ENCODE data around the gene TBCD. TPM values are rescaled to one million over a fixed set of nuclear protein-coding genes. Genes with fewer than 3 reads are reported as not detected.

Gene TBCD
- total RNA-seq, 1 experiment from 2014 or later = 24.7 TPM

DNA sequence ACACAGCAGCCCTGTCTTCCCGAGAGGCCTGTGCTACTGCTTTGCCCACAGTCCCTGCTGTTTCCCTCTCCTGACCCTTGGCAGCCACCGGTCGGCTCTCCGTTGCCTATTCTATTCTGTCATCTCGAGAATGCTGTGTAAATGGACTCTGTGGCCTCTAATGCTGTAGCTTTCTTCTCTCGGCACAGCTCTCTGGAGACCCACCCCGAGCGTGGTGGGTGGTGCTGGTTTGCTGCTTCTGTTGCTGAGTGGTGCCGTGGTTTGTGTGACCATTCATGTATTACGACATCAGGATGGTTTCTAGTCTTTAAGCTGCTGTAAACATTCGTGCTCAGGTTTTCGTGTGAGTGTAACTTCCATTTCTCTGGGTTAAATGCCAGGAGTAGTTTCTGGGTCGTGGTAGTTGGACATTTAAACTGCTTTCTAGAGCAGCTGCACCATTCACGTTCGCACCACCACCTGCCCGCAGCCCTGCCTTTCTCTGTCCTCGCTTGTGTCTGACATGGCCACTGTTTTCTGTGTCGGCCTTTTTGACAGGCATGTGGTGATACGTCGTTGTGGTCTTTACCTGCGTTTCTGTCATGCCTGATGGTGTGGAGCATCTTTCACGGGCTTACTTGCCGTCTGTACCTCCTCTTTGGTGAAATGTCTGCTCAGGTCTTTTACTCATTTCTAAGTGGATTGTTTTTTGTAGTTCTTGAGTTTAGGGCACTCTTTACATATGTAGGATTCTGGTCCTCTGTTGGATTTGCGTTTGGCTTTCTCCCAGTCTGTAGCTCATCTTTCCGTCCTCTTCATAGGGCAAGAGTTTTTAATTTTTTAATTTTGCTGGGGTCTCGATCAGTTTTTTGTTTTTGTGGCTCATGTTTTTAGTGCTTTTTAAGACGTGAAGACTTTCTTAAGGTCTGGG, 135.6 kb downstream of the TBCD start:
- DNase-seq (ENCODE audit: low read depth) = no peak

- DNase-seq (ENCODE audit: low read depth) = no peak
Observed at GRCh38 chr17:82888583-82889495, 137.0 kb downstream of the TBCD start.

DNA sequence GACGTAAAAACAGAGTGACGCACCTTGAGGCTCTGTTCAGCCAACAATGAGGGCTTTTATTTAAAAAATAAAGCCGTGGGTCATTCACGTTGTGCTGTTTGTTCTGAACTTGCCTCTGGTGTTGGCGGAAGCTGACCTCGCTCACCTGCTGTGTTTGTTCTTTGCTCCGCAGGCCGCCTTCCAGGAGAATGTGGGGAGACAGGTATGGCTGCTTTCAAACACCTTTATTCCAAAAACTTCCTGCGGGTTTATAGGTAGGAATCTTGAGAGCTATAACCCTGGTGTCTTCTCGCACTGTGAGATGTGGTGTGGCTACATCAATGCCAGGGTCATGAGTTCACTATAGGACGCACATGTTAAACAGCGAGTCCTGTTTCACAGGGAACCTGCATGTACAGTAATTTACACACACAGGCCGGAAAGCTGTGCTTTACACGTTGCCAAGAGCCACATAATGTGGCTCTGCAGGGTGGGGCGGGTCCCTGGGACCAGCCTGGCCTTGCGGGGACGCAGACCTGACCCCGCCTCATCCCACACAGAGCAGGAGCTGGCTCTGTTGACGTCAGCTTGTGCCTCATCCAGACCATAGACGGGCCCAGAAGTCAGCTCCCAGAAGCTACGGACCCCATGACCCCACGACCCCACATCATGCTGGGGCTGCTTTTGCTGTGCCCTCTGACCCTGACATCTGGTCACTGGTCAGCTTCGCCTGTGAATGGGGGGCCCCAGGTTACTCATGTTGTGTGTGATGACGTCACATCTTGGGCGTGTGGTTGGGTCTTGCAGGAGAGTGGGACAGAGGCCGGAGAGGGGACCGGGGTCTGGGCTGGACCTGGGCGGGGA, 137.9 kb downstream of the TBCD start:
- no peak for DNase-seq (ENCODE audit: low read depth)

GRCh38 chr17:82890339-82890730, 138.5 kb downstream of the TBCD start:
- DNase-seq (ENCODE audit: low read depth) = no peak

- no peak for DNase-seq (ENCODE audit: low read depth)
Observed at GRCh38 chr17:82890926-82891678, 139.2 kb downstream of the TBCD start.

- no peak for DNase-seq (ENCODE audit: low read depth)
Observed at GRCh38 chr17:82891911-82892310, 140.0 kb downstream of the TBCD start.

DNA sequence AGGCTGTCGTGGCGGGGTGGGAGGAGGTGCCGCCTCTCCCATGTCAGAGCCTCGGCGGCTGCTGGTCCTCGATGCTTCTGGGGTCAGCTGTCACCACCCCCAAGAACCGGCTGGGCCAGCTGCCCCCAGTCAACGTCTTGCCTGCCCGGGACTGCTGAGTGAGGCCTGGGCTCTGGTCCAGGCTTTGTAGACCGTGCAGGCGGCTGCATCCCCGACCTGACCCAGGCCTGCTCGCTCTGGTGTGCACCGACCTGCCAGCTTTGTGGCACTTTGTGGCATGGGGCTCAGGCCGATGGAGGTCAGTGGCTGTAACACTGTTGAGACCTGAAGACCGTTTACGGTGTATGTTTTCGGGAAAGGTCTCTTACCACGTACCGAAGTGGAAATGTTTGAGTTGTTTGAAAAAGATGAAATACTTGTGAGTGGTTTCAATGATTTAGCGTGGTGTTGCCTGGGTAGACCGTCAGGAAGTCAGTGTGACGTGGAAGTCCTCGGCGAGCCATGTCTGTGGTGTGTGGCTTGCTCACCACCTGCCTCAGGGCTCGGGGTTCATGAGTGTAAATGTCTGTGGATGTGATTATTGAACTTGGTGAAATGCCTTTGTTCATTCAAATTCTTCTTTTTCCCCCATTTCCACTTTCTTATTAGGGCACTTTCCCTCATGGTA, 141.2 kb downstream of the TBCD start:
- no peak for DNase-seq (ENCODE audit: low read depth)

DNA sequence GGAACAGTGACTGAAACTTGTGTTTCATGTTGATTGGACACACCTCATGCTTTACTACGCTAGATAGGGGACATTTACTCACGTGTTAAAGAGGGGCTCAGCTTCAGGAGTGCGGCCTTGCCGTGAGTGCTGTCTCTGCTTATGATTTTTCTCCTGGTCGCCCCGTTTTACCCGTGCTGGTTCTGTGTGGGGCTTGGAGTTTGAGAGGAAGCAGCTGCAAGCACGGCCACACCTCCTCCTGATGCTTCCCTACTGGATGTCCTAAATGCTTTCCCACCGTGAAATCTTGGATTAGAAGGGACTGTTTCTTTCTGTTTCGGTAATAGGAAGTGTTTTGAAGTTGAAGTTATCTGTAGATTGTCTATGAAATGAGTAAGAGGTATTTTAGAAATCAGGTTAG, 141.9 kb downstream of the TBCD start:
- DNase-seq (ENCODE audit: low read depth) = no peak

DNA sequence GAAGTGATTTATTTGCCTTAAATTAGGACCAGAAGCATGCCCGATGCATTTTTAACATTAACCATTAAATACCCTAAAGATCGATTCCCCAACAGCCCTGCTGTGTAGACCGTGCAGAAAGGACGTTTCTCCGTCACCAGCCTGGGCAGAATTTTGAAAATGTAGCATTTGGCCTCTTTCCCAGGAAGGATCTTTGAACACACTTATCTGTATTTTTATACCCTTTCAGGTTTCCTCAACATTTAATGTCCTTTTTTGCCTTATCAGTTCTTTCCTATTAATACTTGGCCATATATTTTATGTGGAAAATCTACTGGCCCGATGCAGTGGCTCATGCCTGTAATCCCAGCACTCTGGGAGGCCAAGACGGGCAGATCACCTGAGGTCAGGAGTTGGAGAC, 142.5 kb downstream of the TBCD start:
- no peak for DNase-seq (ENCODE audit: low read depth)

- no peak for DNase-seq (ENCODE audit: low read depth)
Observed at GRCh38 chr17:82895087-82895486, 143.2 kb downstream of the TBCD start.

DNA sequence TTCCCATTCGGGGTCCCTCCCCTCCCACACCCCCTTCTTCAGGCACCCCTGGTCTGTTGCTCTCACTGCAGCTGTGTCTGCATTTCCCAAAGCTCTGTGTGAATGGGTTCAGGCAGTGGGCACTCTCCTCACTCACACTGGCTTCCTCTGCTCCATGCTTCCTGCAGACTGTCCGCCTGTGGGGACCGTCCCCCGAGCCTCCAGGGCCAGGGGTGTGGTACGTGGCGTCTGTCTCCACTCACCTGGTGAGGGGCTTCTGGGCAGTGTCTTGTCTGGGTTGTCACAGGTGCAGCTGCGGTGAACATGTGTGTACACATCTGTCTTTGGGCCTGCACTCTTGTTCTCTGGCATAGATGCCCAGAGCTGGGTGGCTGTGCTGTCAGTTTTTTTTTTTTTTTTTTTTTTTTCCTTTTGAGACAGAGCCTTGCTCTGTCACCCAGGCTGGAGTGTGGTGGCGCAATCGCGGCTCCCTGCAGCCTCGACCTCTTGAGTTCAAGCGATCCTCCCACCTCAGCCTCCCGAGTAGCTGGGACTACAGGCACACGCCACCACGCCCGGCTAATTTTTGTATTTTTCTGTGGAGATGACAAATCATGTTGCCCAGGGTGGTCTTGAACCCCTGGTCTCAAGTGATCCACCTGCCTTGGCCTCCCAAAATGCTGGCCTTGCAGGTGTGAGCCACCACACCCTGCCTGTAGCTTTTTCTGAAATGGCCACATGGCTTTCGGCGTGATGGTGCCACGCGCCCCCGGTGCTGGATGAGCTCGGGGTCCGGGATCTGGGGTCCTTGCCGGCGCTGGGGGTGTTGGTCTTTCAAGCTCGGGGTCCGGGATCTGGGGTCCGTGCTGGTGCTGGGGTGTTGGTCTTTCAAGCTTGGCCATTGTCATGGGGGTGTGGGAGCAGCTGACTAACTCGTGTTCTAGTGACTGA, 144.5 kb downstream of the TBCD start:
- DNase-seq (ENCODE audit: low read depth) = no peak

DNA sequence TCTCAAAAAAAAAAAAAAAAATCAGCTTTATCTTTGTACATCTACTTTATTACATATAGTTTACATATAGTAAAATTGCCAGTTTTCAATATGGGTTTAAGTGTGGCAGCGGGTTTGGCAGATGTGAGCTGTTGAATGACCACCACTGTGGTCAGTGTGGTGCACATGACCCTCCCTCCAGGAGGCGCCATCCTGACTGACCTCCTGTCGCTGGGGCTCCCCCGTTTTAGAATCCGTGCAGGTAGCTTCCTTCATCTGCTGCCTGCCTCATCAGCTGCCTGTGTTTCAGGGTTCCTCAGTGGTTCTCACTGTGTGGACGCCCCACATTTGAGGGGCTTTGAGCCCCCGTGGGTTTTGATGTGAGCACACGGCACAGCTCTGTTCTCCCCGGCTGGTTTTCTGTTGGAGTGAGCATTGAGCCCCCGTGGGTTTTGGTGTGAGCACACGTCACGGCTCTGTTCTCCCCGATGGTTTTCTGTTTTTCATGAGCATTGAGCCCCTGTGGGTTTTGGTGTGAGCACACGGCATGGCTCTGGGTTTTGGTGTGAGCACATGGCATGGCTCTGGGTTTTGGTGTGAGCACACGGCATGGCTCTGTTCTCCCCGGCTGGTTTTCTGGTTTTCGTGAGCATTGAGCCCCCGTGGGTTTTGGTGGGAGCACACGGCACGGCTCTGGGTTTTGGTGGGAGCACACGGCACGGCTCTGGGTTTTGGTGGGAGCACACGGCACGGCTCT, 145.8 kb downstream of the TBCD start:
- no peak for DNase-seq (ENCODE audit: low read depth)

DNA sequence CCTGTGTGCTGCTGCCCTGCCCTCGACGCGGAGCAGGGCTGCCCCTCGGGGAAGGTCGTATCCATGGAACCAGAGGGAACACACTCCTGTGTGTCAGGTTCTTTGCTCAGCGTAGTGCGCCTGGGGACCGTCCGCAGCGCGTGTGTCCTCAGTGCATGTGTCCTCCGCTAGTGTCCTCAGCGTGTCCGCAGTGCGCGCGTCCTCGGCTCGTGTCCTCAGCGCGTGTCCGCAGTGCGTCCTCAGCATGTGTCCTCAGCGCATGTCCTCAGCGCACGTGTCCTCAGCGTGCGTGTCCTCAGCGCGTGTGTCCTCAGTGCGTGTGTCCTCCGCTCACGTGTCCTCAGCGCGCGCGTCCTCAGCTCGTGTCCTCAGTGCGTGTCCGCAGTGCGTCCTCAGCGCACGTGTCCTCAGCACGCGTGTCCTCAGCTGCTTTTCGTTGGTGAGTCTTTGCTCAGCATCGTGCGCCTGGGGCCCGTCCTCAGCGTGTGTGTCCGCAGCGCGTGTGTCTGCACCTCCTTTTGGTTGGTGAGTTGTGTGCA, 147.2 kb downstream of the TBCD start:
- DNase-seq (ENCODE audit: low read depth) = no peak

DNA sequence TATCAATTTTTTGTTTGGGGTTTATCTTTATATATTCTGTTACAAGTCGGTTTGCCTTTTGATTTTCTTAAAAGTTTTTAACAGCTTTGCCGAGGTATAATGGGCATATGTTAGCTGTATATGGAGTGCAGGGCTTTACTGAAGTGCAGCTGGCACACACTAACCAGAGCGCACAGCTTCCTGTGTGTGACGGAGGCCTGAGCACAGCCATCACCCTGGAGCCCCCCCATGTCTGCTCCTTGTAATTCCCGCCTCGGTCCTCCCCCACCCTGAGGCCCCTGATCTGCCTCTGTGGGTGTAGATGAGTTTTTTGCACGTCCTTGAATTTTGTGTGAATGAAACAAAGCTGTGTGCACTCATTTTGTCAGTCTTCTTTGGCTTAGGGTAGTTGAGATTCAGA, 148.1 kb downstream of the TBCD start:
- DNase-seq (ENCODE audit: low read depth) = no peak

DNA sequence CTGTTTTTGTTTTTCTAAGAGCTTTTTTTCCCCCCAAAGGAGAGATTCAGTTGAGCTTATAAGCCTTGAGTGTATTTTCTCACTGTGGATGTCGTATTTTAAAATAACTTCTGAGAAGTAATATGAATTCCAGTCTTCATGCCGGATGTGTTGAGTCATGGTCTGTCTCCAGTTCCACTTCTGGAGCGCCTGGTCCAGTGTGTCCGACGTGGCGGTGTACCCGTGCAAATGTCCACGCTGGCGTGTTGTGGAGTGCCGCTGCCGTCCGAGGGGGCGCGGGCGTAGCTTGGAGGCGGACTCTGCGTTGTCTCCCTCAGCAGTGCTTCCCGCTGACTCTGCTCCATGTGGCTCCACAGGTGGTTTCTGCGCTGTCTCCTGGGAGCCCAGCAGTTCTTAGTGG, 148.9 kb downstream of the TBCD start:
- DNase-seq (ENCODE audit: low read depth) = no peak

- DNase-seq (ENCODE audit: low read depth) = no peak
Observed at GRCh38 chr17:82901356-82901755, 149.5 kb downstream of the TBCD start.

- no peak for DNase-seq (ENCODE audit: low read depth)
Observed at GRCh38 chr17:82901856-82902255, 150.0 kb downstream of the TBCD start.
